Measurements from ENCODE around the gene ACER1. TPM values are rescaled to one million over a fixed set of nuclear protein-coding genes. Genes with fewer than 3 reads are reported as not detected.

ACER1 gene
- total and polyA plus RNA-seq, 2 experiments from 2014 or later = not detected

DNA sequence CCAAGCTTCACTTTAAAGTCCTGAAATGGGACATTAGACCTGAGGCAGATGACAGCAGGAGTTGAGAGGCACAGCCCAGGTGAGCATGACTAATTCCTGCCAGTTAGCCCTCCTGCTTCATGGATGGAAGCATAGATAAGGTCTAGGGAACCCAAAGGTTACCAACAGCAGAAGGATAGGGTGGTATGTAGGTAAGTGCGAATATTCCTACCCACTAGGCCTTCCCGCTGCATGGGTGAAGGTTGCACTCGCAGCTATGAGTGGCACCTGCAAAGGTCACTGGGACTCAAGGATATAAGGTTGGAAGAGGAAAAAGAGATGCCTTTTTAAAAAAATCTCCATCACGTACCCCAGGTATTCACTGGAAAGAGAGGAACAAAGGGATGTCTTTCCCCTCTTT, 41.4 kb downstream of the ACER1 start (continued):
- TF ChIP-seq, protein P1, sequence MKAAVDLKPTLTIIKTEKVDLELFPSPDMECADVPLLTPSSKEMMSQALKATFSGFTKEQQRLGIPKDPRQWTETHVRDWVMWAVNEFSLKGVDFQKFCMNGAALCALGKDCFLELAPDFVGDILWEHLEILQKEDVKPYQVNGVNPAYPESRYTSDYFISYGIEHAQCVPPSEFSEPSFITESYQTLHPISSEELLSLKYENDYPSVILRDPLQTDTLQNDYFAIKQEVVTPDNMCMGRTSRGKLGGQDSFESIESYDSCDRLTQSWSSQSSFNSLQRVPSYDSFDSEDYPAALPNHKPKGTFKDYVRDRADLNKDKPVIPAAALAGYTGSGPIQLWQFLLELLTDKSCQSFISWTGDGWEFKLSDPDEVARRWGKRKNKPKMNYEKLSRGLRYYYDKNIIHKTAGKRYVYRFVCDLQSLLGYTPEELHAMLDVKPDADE (IDR thresholded peaks at IDR 0.05) = no peak
- TF ChIP-seq NANOG (IDR thresholded peaks at IDR 0.05; ENCODE audit: borderline replicate concordance) (no peak), ZNF331 (CRISPR knock-in tag; IDR thresholded peaks at IDR 0.05; ENCODE audit: low read depth) (no peak)

DNA sequence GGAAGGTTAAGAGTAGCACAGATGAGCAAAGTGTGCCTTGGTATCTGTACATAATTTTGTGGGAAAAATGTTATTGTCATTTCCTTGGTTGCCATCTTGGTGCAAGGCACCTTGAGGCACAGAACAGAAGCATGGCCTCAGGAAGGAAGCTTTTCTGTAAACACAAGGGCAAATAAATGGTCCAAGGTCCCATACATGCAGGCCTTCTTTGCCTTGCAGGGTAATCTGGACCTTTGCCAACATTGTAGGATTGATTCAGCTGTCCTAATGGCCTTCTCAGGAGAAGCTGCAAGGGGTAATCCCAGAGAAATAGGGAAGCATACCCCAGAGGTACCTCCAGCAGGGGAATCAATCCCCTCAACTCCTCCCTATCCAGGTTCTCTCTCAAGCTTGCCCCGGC, 44.7 kb downstream of the ACER1 start:
- no peak overlapping the region for H3K4me3 ChIP-seq
- H3K27me3 ChIP-seq (ENCODE audit: insufficient read depth) = no peaks in the 10 kb centered on the region
- ATAC-seq (no peak), DNase-seq (ENCODE audit: low spot score) (no peak)
- H3F3A ChIP-seq (replicated peaks; ENCODE audit: low read depth) = no peaks in the 10 kb centered on the region
- H3K4me1 ChIP-seq (ENCODE audit: insufficient read depth) = no peaks in the 10 kb centered on the region
- Mint-ChIP-seq H3K36me3 (ENCODE audit: low read depth) (peaks cover 41% of the 10 kb centered on the region), H3K4me1 (no peaks in the 10 kb centered on the region), H3K4me3 (no peak overlapping the region), H3K27ac (no peak overlapping the region), H3K9me3 (peaks cover 90% of the 10 kb centered on the region), H3K27me3 (ENCODE audit: insufficient read depth, low read depth, poor library complexity) (peaks cover 6% of the 10 kb centered on the region)
- H3K36me3 ChIP-seq (ENCODE audit: insufficient read depth) = peaks cover 4% of the 10 kb centered on the region; the same call in 1 of the 2 replicates
- no peaks in the 10 kb centered on the region for H3K79me2 ChIP-seq (replicated peaks; ENCODE audit: insufficient read depth)
- no peak overlapping the region for H3K4me2 ChIP-seq
- H3K27ac ChIP-seq (ENCODE audit: low read depth) = no peak overlapping the region
- H2AFZ ChIP-seq = no peak overlapping the region
- H4K20me1 ChIP-seq (replicated peaks; ENCODE audit: insufficient read depth) = no peaks in the 10 kb centered on the region
- no peaks in the 10 kb centered on the region for H3K9me2 ChIP-seq (ENCODE audit: insufficient read depth)
- TF ChIP-seq CTCF (conservative IDR thresholded peaks at IDR 0.05; ENCODE audit: low read depth in 2 of 2) = no peak
- TF ChIP-seq ZNF331 (CRISPR knock-in tag; IDR thresholded peaks at IDR 0.05; ENCODE audit: low read depth) = no peak
- no peak for TF ChIP-seq POLR2AphosphoS5 (IDR thresholded peaks at IDR 0.05; ENCODE audit: low read depth)
- no peak for TF ChIP-seq NANOG (IDR thresholded peaks at IDR 0.05; ENCODE audit: borderline replicate concordance)
- TF ChIP-seq, protein P2, sequence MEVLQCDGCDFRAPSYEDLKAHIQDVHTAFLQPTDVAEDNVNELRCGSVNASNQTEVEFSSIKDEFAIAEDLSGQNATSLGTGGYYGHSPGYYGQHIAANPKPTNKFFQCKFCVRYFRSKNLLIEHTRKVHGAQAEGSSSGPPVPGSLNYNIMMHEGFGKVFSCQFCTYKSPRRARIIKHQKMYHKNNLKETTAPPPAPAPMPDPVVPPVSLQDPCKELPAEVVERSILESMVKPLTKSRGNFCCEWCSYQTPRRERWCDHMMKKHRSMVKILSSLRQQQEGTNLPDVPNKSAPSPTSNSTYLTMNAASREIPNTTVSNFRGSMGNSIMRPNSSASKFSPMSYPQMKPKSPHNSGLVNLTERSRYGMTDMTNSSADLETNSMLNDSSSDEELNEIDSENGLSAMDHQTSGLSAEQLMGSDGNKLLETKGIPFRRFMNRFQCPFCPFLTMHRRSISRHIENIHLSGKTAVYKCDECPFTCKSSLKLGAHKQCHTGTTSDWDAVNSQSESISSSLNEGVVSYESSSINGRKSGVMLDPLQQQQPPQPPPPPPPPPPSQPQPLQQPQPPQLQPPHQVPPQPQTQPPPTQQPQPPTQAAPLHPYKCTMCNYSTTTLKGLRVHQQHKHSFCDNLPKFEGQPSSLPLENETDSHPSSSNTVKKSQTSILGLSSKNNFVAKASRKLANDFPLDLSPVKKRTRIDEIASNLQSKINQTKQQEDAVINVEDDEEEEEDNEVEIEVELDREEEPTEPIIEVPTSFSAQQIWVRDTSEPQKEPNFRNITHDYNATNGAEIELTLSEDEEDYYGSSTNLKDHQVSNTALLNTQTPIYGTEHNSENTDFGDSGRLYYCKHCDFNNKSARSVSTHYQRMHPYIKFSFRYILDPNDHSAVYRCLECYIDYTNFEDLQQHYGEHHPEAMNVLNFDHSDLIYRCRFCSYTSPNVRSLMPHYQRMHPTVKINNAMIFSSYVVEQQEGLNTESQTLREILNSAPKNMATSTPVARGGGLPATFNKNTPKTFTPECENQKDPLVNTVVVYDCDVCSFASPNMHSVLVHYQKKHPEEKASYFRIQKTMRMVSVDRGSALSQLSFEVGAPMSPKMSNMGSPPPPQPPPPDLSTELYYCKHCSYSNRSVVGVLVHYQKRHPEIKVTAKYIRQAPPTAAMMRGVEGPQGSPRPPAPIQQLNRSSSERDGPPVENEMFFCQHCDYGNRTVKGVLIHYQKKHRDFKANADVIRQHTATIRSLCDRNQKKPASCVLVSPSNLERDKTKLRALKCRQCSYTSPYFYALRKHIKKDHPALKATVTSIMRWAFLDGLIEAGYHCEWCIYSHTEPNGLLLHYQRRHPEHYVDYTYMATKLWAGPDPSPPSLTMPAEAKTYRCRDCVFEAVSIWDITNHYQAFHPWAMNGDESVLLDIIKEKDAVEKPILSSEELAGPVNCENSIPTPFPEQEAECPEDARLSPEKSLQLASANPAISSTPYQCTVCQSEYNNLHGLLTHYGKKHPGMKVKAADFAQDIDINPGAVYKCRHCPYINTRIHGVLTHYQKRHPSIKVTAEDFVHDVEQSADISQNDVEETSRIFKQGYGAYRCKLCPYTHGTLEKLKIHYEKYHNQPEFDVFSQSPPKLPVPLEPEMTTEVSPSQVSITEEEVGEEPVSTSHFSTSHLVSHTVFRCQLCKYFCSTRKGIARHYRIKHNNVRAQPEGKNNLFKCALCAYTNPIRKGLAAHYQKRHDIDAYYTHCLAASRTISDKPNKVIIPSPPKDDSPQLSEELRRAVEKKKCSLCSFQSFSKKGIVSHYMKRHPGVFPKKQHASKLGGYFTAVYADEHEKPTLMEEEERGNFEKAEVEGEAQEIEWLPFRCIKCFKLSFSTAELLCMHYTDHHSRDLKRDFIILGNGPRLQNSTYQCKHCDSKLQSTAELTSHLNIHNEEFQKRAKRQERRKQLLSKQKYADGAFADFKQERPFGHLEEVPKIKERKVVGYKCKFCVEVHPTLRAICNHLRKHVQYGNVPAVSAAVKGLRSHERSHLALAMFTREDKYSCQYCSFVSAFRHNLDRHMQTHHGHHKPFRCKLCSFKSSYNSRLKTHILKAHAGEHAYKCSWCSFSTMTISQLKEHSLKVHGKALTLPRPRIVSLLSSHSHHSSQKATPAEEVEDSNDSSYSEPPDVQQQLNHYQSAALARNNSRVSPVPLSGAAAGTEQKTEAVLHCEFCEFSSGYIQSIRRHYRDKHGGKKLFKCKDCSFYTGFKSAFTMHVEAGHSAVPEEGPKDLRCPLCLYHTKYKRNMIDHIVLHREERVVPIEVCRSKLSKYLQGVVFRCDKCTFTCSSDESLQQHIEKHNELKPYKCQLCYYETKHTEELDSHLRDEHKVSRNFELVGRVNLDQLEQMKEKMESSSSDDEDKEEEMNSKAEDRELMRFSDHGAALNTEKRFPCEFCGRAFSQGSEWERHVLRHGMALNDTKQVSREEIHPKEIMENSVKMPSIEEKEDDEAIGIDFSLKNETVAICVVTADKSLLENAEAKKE (CRISPR knock-in tag; IDR thresholded peaks at IDR 0.05) = no peak
- no peak for TF ChIP-seq JUNB (IDR thresholded peaks at IDR 0.05; ENCODE audit: unreplicated experiment)
- TF ChIP-seq, protein P3, sequence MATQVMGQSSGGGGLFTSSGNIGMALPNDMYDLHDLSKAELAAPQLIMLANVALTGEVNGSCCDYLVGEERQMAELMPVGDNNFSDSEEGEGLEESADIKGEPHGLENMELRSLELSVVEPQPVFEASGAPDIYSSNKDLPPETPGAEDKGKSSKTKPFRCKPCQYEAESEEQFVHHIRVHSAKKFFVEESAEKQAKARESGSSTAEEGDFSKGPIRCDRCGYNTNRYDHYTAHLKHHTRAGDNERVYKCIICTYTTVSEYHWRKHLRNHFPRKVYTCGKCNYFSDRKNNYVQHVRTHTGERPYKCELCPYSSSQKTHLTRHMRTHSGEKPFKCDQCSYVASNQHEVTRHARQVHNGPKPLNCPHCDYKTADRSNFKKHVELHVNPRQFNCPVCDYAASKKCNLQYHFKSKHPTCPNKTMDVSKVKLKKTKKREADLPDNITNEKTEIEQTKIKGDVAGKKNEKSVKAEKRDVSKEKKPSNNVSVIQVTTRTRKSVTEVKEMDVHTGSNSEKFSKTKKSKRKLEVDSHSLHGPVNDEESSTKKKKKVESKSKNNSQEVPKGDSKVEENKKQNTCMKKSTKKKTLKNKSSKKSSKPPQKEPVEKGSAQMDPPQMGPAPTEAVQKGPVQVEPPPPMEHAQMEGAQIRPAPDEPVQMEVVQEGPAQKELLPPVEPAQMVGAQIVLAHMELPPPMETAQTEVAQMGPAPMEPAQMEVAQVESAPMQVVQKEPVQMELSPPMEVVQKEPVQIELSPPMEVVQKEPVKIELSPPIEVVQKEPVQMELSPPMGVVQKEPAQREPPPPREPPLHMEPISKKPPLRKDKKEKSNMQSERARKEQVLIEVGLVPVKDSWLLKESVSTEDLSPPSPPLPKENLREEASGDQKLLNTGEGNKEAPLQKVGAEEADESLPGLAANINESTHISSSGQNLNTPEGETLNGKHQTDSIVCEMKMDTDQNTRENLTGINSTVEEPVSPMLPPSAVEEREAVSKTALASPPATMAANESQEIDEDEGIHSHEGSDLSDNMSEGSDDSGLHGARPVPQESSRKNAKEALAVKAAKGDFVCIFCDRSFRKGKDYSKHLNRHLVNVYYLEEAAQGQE (IDR thresholded peaks at IDR 0.05; ENCODE audit: unreplicated experiment) = no peak
- TF ChIP-seq, protein P1 (IDR thresholded peaks at IDR 0.05) = no peak
- no peak for TF ChIP-seq EZH2 (IDR thresholded peaks at IDR 0.05; ENCODE audit: low read depth, unreplicated experiment)
- no peak for TF ChIP-seq ZNF114 (CRISPR knock-in tag; IDR thresholded peaks at IDR 0.05)
- no peak for TF ChIP-seq STAT1 (IDR thresholded peaks at IDR 0.05; ENCODE audit: unreplicated experiment)
